Measurements from ENCODE around the gene KIAA0319L.

Gene KIAA0319L

GRCh38 chr1:35454616-35455015 is 102.6 kb downstream of the KIAA0319L start:
- H3K4me3 ChIP-seq (ENCODE audit: low read depth, low read length) = no peak overlapping the region
- peak; percentile 54 for TF ChIP-seq CTCF (conservative IDR thresholded peaks at IDR 0.05; ENCODE audit: low read depth, low read length)
- DNase-seq (ENCODE audit: low read depth) = peak; percentile 92

GRCh38 chr1:35454176-35454575 is 103.0 kb downstream of the KIAA0319L start:
- peak; percentile 26 for DNase-seq (ENCODE audit: low read depth)
- no peak overlapping the region for H3K4me3 ChIP-seq (ENCODE audit: low read depth, low read length)

GRCh38 chr1:35453031-35453430 is 104.2 kb downstream of the KIAA0319L start:
- TF ChIP-seq CTCF (conservative IDR thresholded peaks at IDR 0.05; ENCODE audit: low read depth, low read length) = no peak

More at GRCh38 chr1:35454176-35454575, 103.0 kb downstream of the KIAA0319L start:
- TF ChIP-seq CTCF (conservative IDR thresholded peaks at IDR 0.05; ENCODE audit: low read depth, low read length) = no peak

DNA sequence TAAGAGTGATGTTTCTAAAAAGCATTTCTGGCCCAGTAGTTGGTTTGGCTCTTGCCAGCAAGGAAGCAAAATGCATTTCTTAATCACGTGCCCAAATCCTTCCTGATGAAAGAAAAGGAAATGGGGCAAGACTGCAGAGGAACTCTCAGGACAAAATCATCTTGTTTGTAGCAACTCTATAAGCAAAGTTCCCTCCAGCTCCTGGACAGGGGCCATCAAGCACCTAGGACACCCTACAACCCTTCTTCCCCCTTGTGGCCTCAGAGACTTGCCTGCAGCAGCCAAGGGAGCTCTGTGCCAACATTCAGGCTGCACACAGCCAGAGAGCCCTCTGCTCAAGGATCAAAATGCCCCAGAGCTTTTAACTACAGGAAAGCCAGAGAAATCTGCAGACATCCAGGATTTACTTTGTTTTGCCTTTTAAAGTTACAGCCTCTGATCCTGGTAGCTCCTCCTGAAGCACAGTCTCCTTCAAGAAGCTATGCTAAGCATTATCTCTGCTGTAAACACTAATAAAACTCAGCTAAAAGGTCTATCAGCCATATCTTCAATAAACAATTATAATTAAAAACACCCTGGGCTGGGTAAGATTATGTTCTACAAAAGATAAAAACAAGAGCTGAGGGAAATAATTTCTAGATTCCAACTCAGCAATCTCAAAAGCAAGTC is 105.0 kb downstream of the KIAA0319L start:
- no peak overlapping the region for H3K4me3 ChIP-seq (ENCODE audit: low read depth, low read length)
- peak; percentile 83 for DNase-seq (ENCODE audit: low read depth)
- TF ChIP-seq CTCF (conservative IDR thresholded peaks at IDR 0.05; ENCODE audit: low read depth, low read length) = peak; percentile 34

More at GRCh38 chr1:35453031-35453430, 104.2 kb downstream of the KIAA0319L start:
- no peak overlapping the region for H3K4me3 ChIP-seq (ENCODE audit: low read depth, low read length)
- DNase-seq (ENCODE audit: low read depth) = no peak

DNA sequence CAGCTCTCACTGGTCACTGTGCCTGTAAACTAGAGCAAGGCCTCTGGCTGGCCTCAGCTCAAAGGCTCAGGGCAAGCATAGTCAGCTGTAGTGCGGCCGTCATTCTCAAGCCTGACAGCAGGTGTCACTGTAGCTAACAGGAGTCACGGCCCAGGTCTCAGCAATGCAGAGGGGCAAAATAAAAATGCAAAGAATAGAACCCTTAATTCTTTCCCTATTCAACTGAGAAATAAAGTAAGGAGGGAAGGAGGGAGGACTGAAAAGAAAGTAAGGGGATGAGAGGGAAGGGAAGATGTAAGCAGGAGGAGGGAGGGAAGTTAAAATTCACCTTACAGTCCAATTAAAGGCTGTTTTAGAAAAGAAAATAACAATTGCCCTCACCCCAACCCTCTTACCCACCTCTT is 106.1 kb downstream of the KIAA0319L start:
- no peak overlapping the region for H3K4me3 ChIP-seq (ENCODE audit: low read depth, low read length)
- TF ChIP-seq CTCF (conservative IDR thresholded peaks at IDR 0.05; ENCODE audit: low read depth, low read length) = peak; percentile 91
- DNase-seq (ENCODE audit: low read depth) = peak; percentile 90

- DNase-seq (ENCODE audit: low read depth) = peak; percentile 96
- TF ChIP-seq CTCF (conservative IDR thresholded peaks at IDR 0.05; ENCODE audit: low read depth, low read length) = no peak
These were observed 107.7 kb downstream of the KIAA0319L start for GRCh38 chr1:35449334-35450008.

More at GRCh38 chr1:35449334-35450008, 107.7 kb downstream of the KIAA0319L start:
- H3K4me3 ChIP-seq (ENCODE audit: low read depth, low read length) = no peak overlapping the region

All from choroid plexus epithelial cell (primary cell).